OCI-LY7 (cell line): Measurements from ENCODE around the gene RFT1. TPM values are rescaled to one million over a fixed set of nuclear protein-coding genes. Genes with fewer than 3 reads are reported as not detected.
A peak's percentile ranks its signal among the peaks of the same experiment; 100 is the strongest.

Experiments used
- BruUV-seq: library from RNA; stranded (reverse); fragments of 400-500 nt; replicated peaks from 2 replicates; lab custom pipeline; 2021; lab: Mats Ljungman, UMichigan
- CTCF ChIA-PET: fragments of 300-600 bp; sonication (Branson Sonifier 250); formaldehyde crosslinking; loops from one replicate; lab custom pipeline; 2022; ENCODE audit warnings: antibody characterized with exemption; ENCODE audit not compliant: unreplicated experiment; lab: Charles Lee
- POLR2A ChIA-PET: fragments of 300-600 bp; sonication (Branson Sonifier 250); formaldehyde crosslinking; loops from one replicate; lab custom pipeline; 2022; ENCODE audit warnings: antibody characterized with exemption; lab: Charles Lee
- DNase-seq: peaks from one replicate; pipeline ENCODE4 v3.0.0-alpha.2; 2015; ENCODE audit warnings: low spot score
- H2AFZ ChIP-seq: fragments of 200-600 bp; sonication (generic), shearing (Covaris generic); 2 replicates; pipeline ENCODE4 v1.6.1; 2014; ENCODE audit warnings: mild to moderate bottlenecking, antibody characterized with exemption, low read length, moderate library complexity
- H3K27ac ChIP-seq: fragments of 200-600 bp; sonication (generic); 2 replicates; pipeline ENCODE4 v1.5.1; 2014; ENCODE audit warnings: mixed run types, low read depth, mild to moderate bottlenecking, moderate library complexity, low read length, inconsistent platforms; ENCODE audit not compliant: poor library complexity, severe bottlenecking
- H3K36me3 ChIP-seq: fragments of 200-600 bp; sonication (generic); 2 replicates; pipeline ENCODE4 v1.6.1; 2014; ENCODE audit warnings: mild to moderate bottlenecking, antibody characterized with exemption, low read length, moderate library complexity, mixed read lengths; ENCODE audit not compliant: insufficient read depth
- H3K4me1 ChIP-seq: fragments of 200-600 bp; sonication (generic); 2 replicates; pipeline ENCODE4 v1.5.1; 2014; ENCODE audit warnings: mild to moderate bottlenecking, low read length; ENCODE audit not compliant: insufficient read depth, poor library complexity, severe bottlenecking
- H3K4me2 ChIP-seq: fragments of 200-600 bp; sonication (generic); 2 replicates; pipeline ENCODE4 v1.6.1; 2014; ENCODE audit warnings: mild to moderate bottlenecking, low read length
- H3K4me3 ChIP-seq: fragments of 200-600 bp; sonication (generic); 2 replicates; pipeline ENCODE4 v1.5.1; 2014; ENCODE audit warnings: mild to moderate bottlenecking, low read depth, low read length; ENCODE audit not compliant: poor library complexity, severe bottlenecking
- H3K79me2 ChIP-seq: fragments of 200-600 bp; sonication (generic); 2 replicates; pipeline ENCODE4 v1.6.1; 2016; ENCODE audit warnings: low read depth, mild to moderate bottlenecking, low read length, moderate library complexity, mixed read lengths; ENCODE audit not compliant: insufficient read depth
- H3K9me2 ChIP-seq: fragments of 200-600 bp; sonication (generic); 2 replicates; pipeline ENCODE4 v1.6.1; 2016; ENCODE audit warnings: mild to moderate bottlenecking, low read length, mixed read lengths; ENCODE audit not compliant: insufficient read depth
- H3K9me3 ChIP-seq: fragments of 200-600 bp; sonication (generic); 2 replicates; pipeline ENCODE4 v1.6.1; 2014; ENCODE audit warnings: mild to moderate bottlenecking, mixed run types, low read length, mixed read lengths
- H4K20me1 ChIP-seq: fragments of 200-600 bp; sonication (generic); 2 replicates; pipeline ENCODE4 v1.6.1; 2014; ENCODE audit warnings: mild to moderate bottlenecking, antibody characterized with exemption, low read length, moderate library complexity, mixed read lengths; ENCODE audit not compliant: insufficient read depth
- EZH2phosphoT487 ChIP-seq: fragments of 200-600 bp; sonication (generic); IDR thresholded peaks from 2 replicates; pipeline ENCODE4 v1.6.1; 2018; ENCODE audit warnings: low read depth, borderline replicate concordance, mild to moderate bottlenecking, mixed run types, antibody characterized with exemption, low read length, moderate library complexity, mixed read lengths
- intact Hi-C: fragments of 100-400 bp; cut with micrococcal nuclease; formaldehyde crosslinking; loops from one replicate; pipeline ENCODE4 v1.10.0; 2022; ENCODE audit not compliant: unreplicated experiment
- total RNA-seq, 2 experiments: library from RNA; depleted of rRNA in 1 of 2; stranded (reverse); fragments of >200 nt in 1 of 2; shearing (Covaris generic) in 1 of 2; gene quantifications; 2 replicates each; pipeline ENCODE4 v1.2.3, GENCODE V29; 2014 to 2022
- TF ChIP-seq, protein P1 (sequence below): fragments of 200-600 bp; sonication (generic); conservative IDR thresholded peaks from 2 replicates; pipeline ENCODE4 v1.5.1; 2014; ENCODE audit warnings: mild to moderate bottlenecking, antibody characterized with exemption, low read length, moderate library complexity, mixed read lengths

The RFT1 gene
- total RNA-seq, 2 experiments from 2014 or later = 9.9 to 34.7 TPM

- peaks cover 86% of the 10 kb centered on the region for H3K79me2 ChIP-seq
- no peaks in the 10 kb centered on the region for H4K20me1 ChIP-seq
- H3K36me3 ChIP-seq = peaks cover 80% of the 10 kb centered on the region
- no peak for TF ChIP-seq EZH2phosphoT487
- TF ChIP-seq, protein P1, sequence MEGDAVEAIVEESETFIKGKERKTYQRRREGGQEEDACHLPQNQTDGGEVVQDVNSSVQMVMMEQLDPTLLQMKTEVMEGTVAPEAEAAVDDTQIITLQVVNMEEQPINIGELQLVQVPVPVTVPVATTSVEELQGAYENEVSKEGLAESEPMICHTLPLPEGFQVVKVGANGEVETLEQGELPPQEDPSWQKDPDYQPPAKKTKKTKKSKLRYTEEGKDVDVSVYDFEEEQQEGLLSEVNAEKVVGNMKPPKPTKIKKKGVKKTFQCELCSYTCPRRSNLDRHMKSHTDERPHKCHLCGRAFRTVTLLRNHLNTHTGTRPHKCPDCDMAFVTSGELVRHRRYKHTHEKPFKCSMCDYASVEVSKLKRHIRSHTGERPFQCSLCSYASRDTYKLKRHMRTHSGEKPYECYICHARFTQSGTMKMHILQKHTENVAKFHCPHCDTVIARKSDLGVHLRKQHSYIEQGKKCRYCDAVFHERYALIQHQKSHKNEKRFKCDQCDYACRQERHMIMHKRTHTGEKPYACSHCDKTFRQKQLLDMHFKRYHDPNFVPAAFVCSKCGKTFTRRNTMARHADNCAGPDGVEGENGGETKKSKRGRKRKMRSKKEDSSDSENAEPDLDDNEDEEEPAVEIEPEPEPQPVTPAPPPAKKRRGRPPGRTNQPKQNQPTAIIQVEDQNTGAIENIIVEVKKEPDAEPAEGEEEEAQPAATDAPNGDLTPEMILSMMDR = peak; percentile 73
- peaks cover 98% of the 10 kb centered on the region for H3K4me1 ChIP-seq
- POLR2A ChIA-PET = interaction anchor here (0.7 to 3.8 kb wide), 6 partner anchors 14 to 40 kb away, joined by 3 to 10 read pairs (median 4); no protein-coding TSS in a partner anchor
- H3K27ac ChIP-seq = peak overlapping the region; percentile 94
- no TSS peak for BruUV-seq
- H2AFZ ChIP-seq = no peak overlapping the region
- DNase-seq = peak; percentile 89
- peak overlapping the region; percentile 44 for H3K4me3 ChIP-seq
- peak overlapping the region; percentile 91 for H3K4me2 ChIP-seq
- CTCF ChIA-PET = interaction anchor here (0.7 to 1.7 kb wide), 3 partner anchors 8 to 23 kb away, joined by 3 to 9 read pairs (median 5); no protein-coding TSS in a partner anchor
- no peaks in the 10 kb centered on the region for H3K9me2 ChIP-seq
- intact Hi-C loops = loop anchor here (1.0 kb wide), 2 partner anchors 16 to 22 kb away; no protein-coding TSS in a partner anchor
- no peaks in the 10 kb centered on the region for H3K9me3 ChIP-seq
Measured at GRCh38 chr3:53174346-53175250, 44.4 kb upstream of the RFT1 start.

- Histone ChIP-seq H3K27ac (peak overlapping the region; percentile 94), H2AFZ (no peak overlapping the region), H4K20me1 (no peaks in the 10 kb centered on the region), H3K4me1 (peaks cover 98% of the 10 kb centered on the region), H3K36me3 (peaks cover 72% of the 10 kb centered on the region), H3K4me3 (peak overlapping the region; percentile 53), H3K9me2 (no peaks in the 10 kb centered on the region), H3K4me2 (peak overlapping the region; percentile 91), H3K79me2 (peaks cover 91% of the 10 kb centered on the region), H3K9me3 (no peaks in the 10 kb centered on the region)
- CTCF ChIA-PET = interaction anchor here (1.7 to 1.8 kb wide), 2 partner anchors 8 to 23 kb away, joined by 8 to 9 read pairs; no protein-coding TSS in a partner anchor
- POLR2A ChIA-PET = interaction anchor here (0.6 to 3.8 kb wide), 5 partner anchors 13 to 44 kb away, joined by 3 to 11 read pairs (median 7); no protein-coding TSS in a partner anchor
- TF ChIP-seq EZH2phosphoT487 = no peak
- TF ChIP-seq, protein P1 = no peak
- DNase-seq = no peak
- intact Hi-C loops = no loop called here
- BruUV-seq = no TSS peak
Measured at GRCh38 chr3:53173107-53173506, 42.9 kb upstream of the RFT1 start.
